SK-N-MC (cell line): Measurements from ENCODE around the gene GPR158.

Experiments used
- EZH2 ChIP-seq: fragments of 200-600 bp; sonication (generic); IDR thresholded peaks from one replicate; pipeline ENCODE4 v1.6.1; 2017; ENCODE audit warnings: antibody characterized with exemption
- POLR2AphosphoS5 ChIP-seq: IDR thresholded peaks from 2 replicates; pipeline ENCODE4 v1.6.1; 2012; ENCODE audit warnings: mild to moderate bottlenecking, low read depth, low read length, borderline replicate concordance

DNA sequence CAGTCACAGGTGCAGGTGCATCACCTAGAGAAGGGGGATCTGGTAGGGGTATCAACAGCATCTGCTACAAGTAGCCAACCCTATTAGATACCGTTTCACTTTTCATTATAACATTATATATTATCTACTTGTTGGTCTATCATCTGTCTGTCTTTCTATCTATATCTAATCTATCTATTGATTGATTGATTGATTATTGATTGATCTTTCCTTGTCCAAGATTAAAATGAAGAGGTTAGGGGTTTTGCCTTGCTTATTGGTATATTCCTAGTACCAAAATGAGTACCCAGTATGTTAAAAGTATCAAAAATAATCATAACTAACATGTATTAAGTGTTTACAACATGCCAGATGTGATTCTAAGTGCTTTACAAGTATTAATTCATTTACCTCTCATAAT is 121.5 kb downstream of the GPR158 start:
- TF ChIP-seq POLR2AphosphoS5 (no peak), EZH2 (no peak)
